Stomach (tissue), 9 donors: Measurements from ENCODE around the gene PPP2R2B. TPM values are rescaled to one million over a fixed set of nuclear protein-coding genes. Genes with fewer than 3 reads are reported as not detected.

Source experiments
- DNase-seq, 2 donors: peaks; one replicate each; pipeline versions ENCODE4 v3.0.0 to v3.0.0-alpha.2; 2013 to 2019
- H3K27ac ChIP-seq, 5 donors: fragments of 200-600 bp in 4 of 5; sonication (generic) in 4 of 5; one replicate each; pipeline ENCODE4 v1.5.1; 2013 to 2019; ENCODE audit warnings: mild to moderate bottlenecking in 1 of 5, moderate library complexity in 1 of 5
- H3K27me3 ChIP-seq, 3 donors: fragments of 200-600 bp; sonication (generic); one replicate each; pipeline ENCODE4 v1.5.1; 2017 to 2019; ENCODE audit warnings: mixed run types in 1 of 3
- H3K36me3 ChIP-seq, 4 donors: fragments of 200-600 bp; sonication (generic); 1 replicate in 3 of 4; 2 replicates in 1 of 4; pipeline ENCODE4 v1.5.1; 2016 to 2019
- H3K4me1 ChIP-seq, 4 donors: fragments of 200-600 bp; sonication (generic); one replicate each; pipeline ENCODE4 v1.5.1; 2016 to 2019
- H3K4me3 ChIP-seq, 4 donors: fragments of 200-600 bp; sonication (generic) in 3 of 4; one replicate each; pipeline ENCODE4 v1.5.1; 2016 to 2019; ENCODE audit warnings: mild to moderate bottlenecking in 1 of 4
- H3K9me3 ChIP-seq, 4 donors: fragments of 200-600 bp; sonication (generic); one replicate each; pipeline ENCODE4 v1.5.1; 2016 to 2019
- CTCF ChIP-seq, 7 experiments: fragments of 450-650 bp in 4 of 7; fragments of 200-600 bp in 3 of 7; sonication (generic) in 3 of 7; IDR thresholded peaks; one replicate each; pipeline ENCODE4 v1.5.1; 2016 to 2019; ENCODE audit warnings: antibody characterized with exemption in 7 of 7, control low read depth in 2 of 7, mild to moderate bottlenecking in 1 of 7
- EP300 ChIP-seq: sonication (generic); formaldehyde crosslinking; IDR thresholded peaks from one replicate; pipeline ENCODE4 v1.6.1; 2017; ENCODE audit warnings: antibody characterized with exemption
- POLR2A ChIP-seq, 4 donors: fragments of 450-650 bp; IDR thresholded peaks; one replicate each; pipeline ENCODE4 v1.6.1; 2016; ENCODE audit warnings: antibody characterized with exemption in 4 of 4, control low read depth in 2 of 4, mild to moderate bottlenecking in 1 of 4, moderate library complexity in 1 of 4
- POLR2AphosphoS5 ChIP-seq, 3 donors: sonication (generic); formaldehyde crosslinking; IDR thresholded peaks; one replicate each; pipeline ENCODE4 v1.6.1; 2016; ENCODE audit warnings: antibody characterized with exemption in 3 of 3
- WGBS, 5 donors: extraction: QIAGEN DNeasy Blood & Tissue Kit in 3 of 5; methylation state at CpG; one replicate each; pipeline versions ENCODE4 v1.1.5 to v1.1.7; 2013 to 2018; 5-methylcytosine and 5-hydroxymethylcytosine counted together
- intact Hi-C: fragments of 100-400 bp; cut with DNase I; formaldehyde crosslinking; loops from one replicate; pipeline ENCODE4 v1.15.1; 2023; ENCODE audit warnings: low total_unique reads
- polyA plus RNA-seq, 3 donors: library from polyadenylated mRNA; stranded (reverse); fragments of 200-250 nt; gene quantifications; one replicate each; pipeline ENCODE4 v1.2.3, GENCODE V29; 2013
- total RNA-seq, 5 donors: library from RNA; depleted of rRNA; stranded (reverse); fragments of >200 nt; gene quantifications; one replicate each; pipeline versions ENCODE4 v1.1.0 to v1.2.3, GENCODE V29; 2014 to 2016
- donor health status: healthy with polysubstance abuse.
- donor health status: Bipolar disorder and iron deficiency.
- donor health status: healthy.

The PPP2R2B gene
- total and polyA plus RNA-seq, 8 donors = under 0.01 to 4.6 (median 0.75) TPM; not detected in 1

GRCh38 chr5:146549615-146550014, 328.9 kb downstream of the PPP2R2B start:
- no peaks in the 10 kb centered on the region for H3K36me3 ChIP-seq
- DNase-seq = no peak
- intact Hi-C loops = no loop called here
- H3K4me3 ChIP-seq = no peak overlapping the region
- TF ChIP-seq POLR2A (IDR thresholded peaks at IDR 0.05) (no peak), POLR2AphosphoS5 (IDR thresholded peaks at IDR 0.05) (no peak), CTCF (IDR thresholded peaks at IDR 0.05) (no peak), EP300 (no peak)
- H3K27me3 ChIP-seq = no peaks in the 10 kb centered on the region
- no peaks in the 10 kb centered on the region for H3K9me3 ChIP-seq
- H3K4me1 ChIP-seq = no peaks in the 10 kb centered on the region
- H3K27ac ChIP-seq = no peak overlapping the region

- Histone ChIP-seq H3K27ac (no peak overlapping the region), H3K36me3 (no peaks in the 10 kb centered on the region), H3K4me1 (no peaks in the 10 kb centered on the region), H3K9me3 (no peaks in the 10 kb centered on the region), H3K27me3 (no peaks in the 10 kb centered on the region), H3K4me3 (no peak overlapping the region)
- TF ChIP-seq POLR2A (IDR thresholded peaks at IDR 0.05) = no peak
- no peak for TF ChIP-seq CTCF (IDR thresholded peaks at IDR 0.05)
- no peak for TF ChIP-seq POLR2AphosphoS5 (IDR thresholded peaks at IDR 0.05)
- TF ChIP-seq EP300 = no peak
- DNase-seq = no peak
- WGBS, 5 donors = 23 to 44% (median 43%) methylated on average over 2 of the region's 2 CpGs
- intact Hi-C loops = no loop called here
Measured at GRCh38 chr5:146548781-146549449, 329.6 kb downstream of the PPP2R2B start.

- Histone ChIP-seq H3K4me1 (peaks cover 0 to 5% (median 0%) of the 10 kb centered on the region in 4 donors), H3K9me3 (no peaks in the 10 kb centered on the region), H3K27me3 (no peaks in the 10 kb centered on the region), H3K27ac (no peak overlapping the region), H3K36me3 (no peaks in the 10 kb centered on the region), H3K4me3 (no peak overlapping the region)
- DNase-seq = no peak
- TF ChIP-seq EP300 (no peak), CTCF (IDR thresholded peaks at IDR 0.05) (no peak), POLR2AphosphoS5 (IDR thresholded peaks at IDR 0.05) (no peak), POLR2A (IDR thresholded peaks at IDR 0.05) (no peak)
- intact Hi-C loops = loop anchor here (5.0 kb wide), 1 partner anchor 423 kb away; no protein-coding TSS in a partner anchor
Measured at GRCh38 chr5:146544232-146544631, 334.3 kb downstream of the PPP2R2B start.

- Histone ChIP-seq H3K36me3 (no peaks in the 10 kb centered on the region), H3K9me3 (no peaks in the 10 kb centered on the region), H3K4me3 (no peak overlapping the region), H3K27ac (no peak overlapping the region), H3K4me1 (peaks cover 0 to 5% (median 0%) of the 10 kb centered on the region in 4 donors), H3K27me3 (no peaks in the 10 kb centered on the region)
- intact Hi-C loops = loop anchor here (5.0 kb wide), 1 partner anchor 425 kb away; no protein-coding TSS in a partner anchor
- WGBS, 5 donors = 20 to 26% (median 24%) methylated on average over 16 of the region's 16 CpGs
- TF ChIP-seq EP300 = no peak
- peak in 5 of 7 experiments; percentile 56 to 85 (median 73) for TF ChIP-seq CTCF (IDR thresholded peaks at IDR 0.05)
- no peak for TF ChIP-seq POLR2AphosphoS5 (IDR thresholded peaks at IDR 0.05)
- no peak for TF ChIP-seq POLR2A (IDR thresholded peaks at IDR 0.05)
- DNase-seq = peak; percentile 80 to 86
Measured at GRCh38 chr5:146541958-146542849, 336.4 kb downstream of the PPP2R2B start.
